ENCODE measurements around the gene RHOT2. TPM values are rescaled to one million over a fixed set of nuclear protein-coding genes. Genes with fewer than 3 reads are reported as not detected.
A peak's percentile ranks its signal among the peaks of the same experiment; 100 is the strongest.

Gene RHOT2
- total and polyA plus RNA-seq, 2 experiments from 2014 or later: 129 to 163 TPM

DNA sequence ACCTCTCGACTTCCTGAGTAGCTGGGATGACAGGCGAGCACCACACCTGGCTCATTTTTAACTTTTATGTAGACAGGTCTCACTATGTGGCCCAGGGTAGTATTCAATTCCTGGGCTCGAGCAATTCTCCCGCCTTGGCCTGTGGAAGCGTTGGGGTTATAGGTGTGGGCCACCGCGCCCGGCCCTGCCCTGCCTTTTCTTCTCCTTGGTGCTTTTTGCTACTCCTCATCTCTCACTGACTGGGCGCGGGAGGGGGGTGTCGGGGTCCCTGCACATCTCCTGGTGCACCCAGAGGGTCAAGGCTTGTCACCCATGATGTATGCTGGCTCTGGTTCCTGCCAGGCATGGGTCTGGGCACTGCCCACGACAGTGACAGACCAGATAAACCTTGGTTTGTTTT lies 23.4 kb upstream of the RHOT2 start:
- peak overlapping the region; percentile 32; the same call in 1 of the 3 replicates for H3K4me3 Mint-ChIP-seq
- peaks cover 5% of the 10 kb centered on the region; the same call in 1 of the 2 replicates for H3K4me1 ChIP-seq (ENCODE audit: insufficient read depth)
- no peaks in the 10 kb centered on the region for H3K9me2 ChIP-seq (ENCODE audit: insufficient read depth)
- H3K27ac Mint-ChIP-seq: no peak overlapping the region
- peaks cover 9% of the 10 kb centered on the region; the same call in 1 of the 2 replicates for H3F3A ChIP-seq (replicated peaks; ENCODE audit: low read depth)
- peaks cover 17% of the 10 kb centered on the region; the same call in 1 of the 2 replicates for H3K79me2 ChIP-seq (replicated peaks; ENCODE audit: insufficient read depth)
- H4K20me1 ChIP-seq (replicated peaks; ENCODE audit: insufficient read depth): no peaks in the 10 kb centered on the region; the same call in 1 of the 2 replicates
- H3K27me3 Mint-ChIP-seq (ENCODE audit: insufficient read depth, low read depth, poor library complexity): peaks cover 6% of the 10 kb centered on the region
- no peak overlapping the region for H3K4me3 ChIP-seq
- H3K4me2 ChIP-seq: no peak overlapping the region
- H3K36me3 ChIP-seq (ENCODE audit: insufficient read depth): no peaks in the 10 kb centered on the region
- H3K9me3 Mint-ChIP-seq: no peaks in the 10 kb centered on the region
- no peak for DNase-seq (ENCODE audit: low spot score)
- H3K4me1 Mint-ChIP-seq: peaks cover 5% of the 10 kb centered on the region; the same call in 2 of the 3 replicates
- no peak for ATAC-seq
- no peak overlapping the region for H2AFZ ChIP-seq
- H3K27me3 ChIP-seq (ENCODE audit: insufficient read depth): no peaks in the 10 kb centered on the region
- TF ChIP-seq CTCF (conservative IDR thresholded peaks at IDR 0.05; ENCODE audit: low read depth in 2 of 2) (no peak), ZNF331 (CRISPR knock-in tag; IDR thresholded peaks at IDR 0.05; ENCODE audit: low read depth) (no peak), ZNF462 (CRISPR knock-in tag; IDR thresholded peaks at IDR 0.05) (no peak), POLR2AphosphoS5 (IDR thresholded peaks at IDR 0.05; ENCODE audit: low read depth) (no peak), NANOG (IDR thresholded peaks at IDR 0.05; ENCODE audit: borderline replicate concordance) (no peak), JUNB (IDR thresholded peaks at IDR 0.05; ENCODE audit: unreplicated experiment) (no peak), CREB1 (CRISPR knock-in tag; IDR thresholded peaks at IDR 0.05; ENCODE audit: low read depth) (no peak), STAT1 (IDR thresholded peaks at IDR 0.05; ENCODE audit: unreplicated experiment) (no peak), EZH2phosphoT487 (IDR thresholded peaks at IDR 0.05; ENCODE audit: unreplicated experiment) (no peak), EZH2 (IDR thresholded peaks at IDR 0.05; ENCODE audit: low read depth, unreplicated experiment) (no peak), ZNF114 (CRISPR knock-in tag; IDR thresholded peaks at IDR 0.05) (no peak)
- TF ChIP-seq, protein P1, sequence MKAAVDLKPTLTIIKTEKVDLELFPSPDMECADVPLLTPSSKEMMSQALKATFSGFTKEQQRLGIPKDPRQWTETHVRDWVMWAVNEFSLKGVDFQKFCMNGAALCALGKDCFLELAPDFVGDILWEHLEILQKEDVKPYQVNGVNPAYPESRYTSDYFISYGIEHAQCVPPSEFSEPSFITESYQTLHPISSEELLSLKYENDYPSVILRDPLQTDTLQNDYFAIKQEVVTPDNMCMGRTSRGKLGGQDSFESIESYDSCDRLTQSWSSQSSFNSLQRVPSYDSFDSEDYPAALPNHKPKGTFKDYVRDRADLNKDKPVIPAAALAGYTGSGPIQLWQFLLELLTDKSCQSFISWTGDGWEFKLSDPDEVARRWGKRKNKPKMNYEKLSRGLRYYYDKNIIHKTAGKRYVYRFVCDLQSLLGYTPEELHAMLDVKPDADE (IDR thresholded peaks at IDR 0.05): no peak
- TF ChIP-seq, protein P2, sequence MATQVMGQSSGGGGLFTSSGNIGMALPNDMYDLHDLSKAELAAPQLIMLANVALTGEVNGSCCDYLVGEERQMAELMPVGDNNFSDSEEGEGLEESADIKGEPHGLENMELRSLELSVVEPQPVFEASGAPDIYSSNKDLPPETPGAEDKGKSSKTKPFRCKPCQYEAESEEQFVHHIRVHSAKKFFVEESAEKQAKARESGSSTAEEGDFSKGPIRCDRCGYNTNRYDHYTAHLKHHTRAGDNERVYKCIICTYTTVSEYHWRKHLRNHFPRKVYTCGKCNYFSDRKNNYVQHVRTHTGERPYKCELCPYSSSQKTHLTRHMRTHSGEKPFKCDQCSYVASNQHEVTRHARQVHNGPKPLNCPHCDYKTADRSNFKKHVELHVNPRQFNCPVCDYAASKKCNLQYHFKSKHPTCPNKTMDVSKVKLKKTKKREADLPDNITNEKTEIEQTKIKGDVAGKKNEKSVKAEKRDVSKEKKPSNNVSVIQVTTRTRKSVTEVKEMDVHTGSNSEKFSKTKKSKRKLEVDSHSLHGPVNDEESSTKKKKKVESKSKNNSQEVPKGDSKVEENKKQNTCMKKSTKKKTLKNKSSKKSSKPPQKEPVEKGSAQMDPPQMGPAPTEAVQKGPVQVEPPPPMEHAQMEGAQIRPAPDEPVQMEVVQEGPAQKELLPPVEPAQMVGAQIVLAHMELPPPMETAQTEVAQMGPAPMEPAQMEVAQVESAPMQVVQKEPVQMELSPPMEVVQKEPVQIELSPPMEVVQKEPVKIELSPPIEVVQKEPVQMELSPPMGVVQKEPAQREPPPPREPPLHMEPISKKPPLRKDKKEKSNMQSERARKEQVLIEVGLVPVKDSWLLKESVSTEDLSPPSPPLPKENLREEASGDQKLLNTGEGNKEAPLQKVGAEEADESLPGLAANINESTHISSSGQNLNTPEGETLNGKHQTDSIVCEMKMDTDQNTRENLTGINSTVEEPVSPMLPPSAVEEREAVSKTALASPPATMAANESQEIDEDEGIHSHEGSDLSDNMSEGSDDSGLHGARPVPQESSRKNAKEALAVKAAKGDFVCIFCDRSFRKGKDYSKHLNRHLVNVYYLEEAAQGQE (IDR thresholded peaks at IDR 0.05; ENCODE audit: unreplicated experiment): no peak
- no peak overlapping the region for H3K27ac ChIP-seq (ENCODE audit: low read depth)
- no peaks in the 10 kb centered on the region for H3K36me3 Mint-ChIP-seq (ENCODE audit: low read depth)
